NT2/D1 (cell line): ENCODE data around the gene TTF1.

Source experiments
- SUZ12 ChIP-seq: IDR thresholded peaks from 2 replicates; pipeline ENCODE4 v1.6.1; 2011; ENCODE audit not compliant: insufficient read length, insufficient read depth; ENCODE audit errors: extremely low read depth
- ZNF274 ChIP-seq: IDR thresholded peaks from 2 replicates; pipeline ENCODE4 v1.6.1; 2011; ENCODE audit warnings: mild to moderate bottlenecking, low read depth, low read length

- TF ChIP-seq SUZ12 (no peak), ZNF274 (no peak)
Observed at GRCh38 chr9:132367613-132368313, 38.9 kb downstream of the TTF1 start.
